Hair follicle dermal papilla cell (primary cell): ENCODE results near the gene BACH1. TPM values are rescaled to one million over a fixed set of nuclear protein-coding genes. Genes with fewer than 3 reads are reported as not detected.

ENCODE experiments used
- total RNA-seq: library from RNA; depleted of rRNA; stranded (reverse); fragments of >200 nt; gene quantifications from 2 replicates; pipeline ENCODE4 v1.2.3, GENCODE V29; 2012

Gene BACH1
- total RNA-seq, result 65.9 and 90.1 TPM in 2 replicates

GRCh38 chr21:29298348-29299045 is at the start of gene BACH1:
Gene BACH1 (plus strand): TSS chr21:29298922. CDS start chr21:29321281, 22,359 bp downstream.

Other genes with a start within 250 kb of the BACH1 start
- 91.4 and 96.2 TPM in 2 replicates for gene CCT8, start 225.3 kb upstream of the BACH1 start, total RNA-seq
- 4.1 and 7.3 TPM in 2 replicates for gene MAP3K7CL, start 168.3 kb upstream of the BACH1 start, total RNA-seq